ENCODE measurements around the gene KNDC1. TPM values are rescaled to one million over a fixed set of nuclear protein-coding genes. Genes with fewer than 3 reads are reported as not detected.

The KNDC1 gene
- total RNA-seq, 4 donors from 2014 or later = 3.7 to 5.9 (median 4.8) TPM

- H3K4me1 ChIP-seq = no peaks in the 10 kb centered on the region
- TF ChIP-seq, protein P1, sequence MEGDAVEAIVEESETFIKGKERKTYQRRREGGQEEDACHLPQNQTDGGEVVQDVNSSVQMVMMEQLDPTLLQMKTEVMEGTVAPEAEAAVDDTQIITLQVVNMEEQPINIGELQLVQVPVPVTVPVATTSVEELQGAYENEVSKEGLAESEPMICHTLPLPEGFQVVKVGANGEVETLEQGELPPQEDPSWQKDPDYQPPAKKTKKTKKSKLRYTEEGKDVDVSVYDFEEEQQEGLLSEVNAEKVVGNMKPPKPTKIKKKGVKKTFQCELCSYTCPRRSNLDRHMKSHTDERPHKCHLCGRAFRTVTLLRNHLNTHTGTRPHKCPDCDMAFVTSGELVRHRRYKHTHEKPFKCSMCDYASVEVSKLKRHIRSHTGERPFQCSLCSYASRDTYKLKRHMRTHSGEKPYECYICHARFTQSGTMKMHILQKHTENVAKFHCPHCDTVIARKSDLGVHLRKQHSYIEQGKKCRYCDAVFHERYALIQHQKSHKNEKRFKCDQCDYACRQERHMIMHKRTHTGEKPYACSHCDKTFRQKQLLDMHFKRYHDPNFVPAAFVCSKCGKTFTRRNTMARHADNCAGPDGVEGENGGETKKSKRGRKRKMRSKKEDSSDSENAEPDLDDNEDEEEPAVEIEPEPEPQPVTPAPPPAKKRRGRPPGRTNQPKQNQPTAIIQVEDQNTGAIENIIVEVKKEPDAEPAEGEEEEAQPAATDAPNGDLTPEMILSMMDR (IDR thresholded peaks at IDR 0.05) = no peak
- TF ChIP-seq EP300 (IDR thresholded peaks at IDR 0.05) (no peak), POLR2A (IDR thresholded peaks at IDR 0.05) (no peak)
- peaks cover 0 to 9% (median 0%) of the 10 kb centered on the region in 4 donors for H3K9me3 ChIP-seq
- no peak for DNase-seq (ENCODE audit: low spot score in 2 of 2)
- no peak overlapping the region for H3K27ac ChIP-seq
- 34 to 37% methylated on average over 9 to 20 of the region's 20 CpGs for WGBS, 2 donors
- H3K36me3 ChIP-seq = no peaks in the 10 kb centered on the region
- no peaks in the 10 kb centered on the region for H3K27me3 ChIP-seq
- H3K4me3 ChIP-seq = no peak overlapping the region
Observed at GRCh38 chr10:133129859-133130495, 30.0 kb upstream of the KNDC1 start.

- Histone ChIP-seq H3K27me3 (no peaks in the 10 kb centered on the region), H3K4me3 (no peak overlapping the region), H3K4me1 (no peaks in the 10 kb centered on the region), H3K9me3 (peaks cover 0 to 9% (median 0%) of the 10 kb centered on the region in 4 donors), H3K27ac (no peak overlapping the region), H3K36me3 (no peaks in the 10 kb centered on the region)
- TF ChIP-seq POLR2A (IDR thresholded peaks at IDR 0.05) (no peak), EP300 (IDR thresholded peaks at IDR 0.05) (no peak)
- TF ChIP-seq, protein P1 (IDR thresholded peaks at IDR 0.05) = no peak
- WGBS, 2 donors = 75 to 81% methylated on average over 11 of the region's 11 CpGs
- peak in 1 of 2 donors; percentile 10 for DNase-seq (ENCODE audit: low spot score in 2 of 2)
Observed at GRCh38 chr10:133130602-133131001, 29.4 kb upstream of the KNDC1 start.

GRCh38 chr10:133131053-133131452 is 29.0 kb upstream of the KNDC1 start:
- 69 to 76% methylated on average over 17 to 18 of the region's 18 CpGs for WGBS, 2 donors
- Histone ChIP-seq H3K4me3 (no peak overlapping the region), H3K27me3 (no peaks in the 10 kb centered on the region), H3K36me3 (no peaks in the 10 kb centered on the region), H3K27ac (no peak overlapping the region), H3K4me1 (no peaks in the 10 kb centered on the region), H3K9me3 (peaks cover 0 to 9% (median 0%) of the 10 kb centered on the region in 4 donors)
- TF ChIP-seq, protein P1 (IDR thresholded peaks at IDR 0.05) = no peak
- TF ChIP-seq POLR2A (IDR thresholded peaks at IDR 0.05) (no peak), EP300 (IDR thresholded peaks at IDR 0.05) (no peak)
- no peak for DNase-seq (ENCODE audit: low spot score in 2 of 2)

GRCh38 chr10:133131734-133132472 is 28.1 kb upstream of the KNDC1 start:
- Histone ChIP-seq H3K27me3 (no peaks in the 10 kb centered on the region), H3K4me3 (no peak overlapping the region), H3K36me3 (no peaks in the 10 kb centered on the region), H3K27ac (no peak overlapping the region), H3K9me3 (peaks cover 0 to 9% (median 0%) of the 10 kb centered on the region in 4 donors), H3K4me1 (no peaks in the 10 kb centered on the region)
- TF ChIP-seq EP300 (IDR thresholded peaks at IDR 0.05) (no peak), POLR2A (IDR thresholded peaks at IDR 0.05) (no peak)
- TF ChIP-seq, protein P1 (IDR thresholded peaks at IDR 0.05) = no peak
- DNase-seq (ENCODE audit: low spot score in 2 of 2) = no peak
- 83 to 84% methylated on average over 32 to 41 of the region's 41 CpGs for WGBS, 2 donors
